ENCODE data around the gene APOA4. TPM values are rescaled to one million over a fixed set of nuclear protein-coding genes. Genes with fewer than 3 reads are reported as not detected.

APOA4 gene
- total and polyA plus RNA-seq, 2 experiments from 2014 or later = not detected

- no peak for TF ChIP-seq ZNF462 (CRISPR knock-in tag; IDR thresholded peaks at IDR 0.05)
- no peak for TF ChIP-seq ZNF331 (CRISPR knock-in tag; IDR thresholded peaks at IDR 0.05; ENCODE audit: low read depth)
- TF ChIP-seq REST (IDR thresholded peaks at IDR 0.05; ENCODE audit: unreplicated experiment) = no peak
- no peak for TF ChIP-seq EZH2 (IDR thresholded peaks at IDR 0.05; ENCODE audit: low read depth, unreplicated experiment)
- TF ChIP-seq POLR2AphosphoS5 (IDR thresholded peaks at IDR 0.05; ENCODE audit: low read depth) = no peak
- no peak for TF ChIP-seq JUNB (IDR thresholded peaks at IDR 0.05; ENCODE audit: unreplicated experiment)
Measured at GRCh38 chr11:116868066-116868465, 45.0 kb upstream of the APOA4 start (continued).

GRCh38 chr11:116867619-116868018 is 44.5 kb upstream of the APOA4 start:
- H3K36me3 ChIP-seq (ENCODE audit: insufficient read depth) = peaks cover 24% of the 10 kb centered on the region; the same call in 1 of the 2 replicates
- no peak overlapping the region for H3K4me2 ChIP-seq
- H3K27ac ChIP-seq (ENCODE audit: low read depth) = no peak overlapping the region
- no peak overlapping the region for H3K4me3 ChIP-seq
- no peak for DNase-seq (ENCODE audit: low spot score)
- no peaks in the 10 kb centered on the region for H3K4me1 Mint-ChIP-seq
- H3K79me2 ChIP-seq (replicated peaks; ENCODE audit: insufficient read depth) = no peaks in the 10 kb centered on the region
- H3K4me1 ChIP-seq (ENCODE audit: insufficient read depth) = no peaks in the 10 kb centered on the region
- no peaks in the 10 kb centered on the region for H4K20me1 ChIP-seq (replicated peaks; ENCODE audit: insufficient read depth)
- H3K36me3 Mint-ChIP-seq (ENCODE audit: low read depth) = peaks cover 32% of the 10 kb centered on the region
- H3K27me3 Mint-ChIP-seq (ENCODE audit: insufficient read depth, low read depth, poor library complexity) = no peaks in the 10 kb centered on the region
- H3K27me3 ChIP-seq (ENCODE audit: insufficient read depth) = no peaks in the 10 kb centered on the region
- no peak overlapping the region for H2AFZ ChIP-seq
- H3K27ac Mint-ChIP-seq = no peak overlapping the region
- H3K9me2 ChIP-seq (ENCODE audit: insufficient read depth) = no peaks in the 10 kb centered on the region
- H3K9me3 Mint-ChIP-seq = no peaks in the 10 kb centered on the region
- H3F3A ChIP-seq (replicated peaks; ENCODE audit: low read depth) = no peaks in the 10 kb centered on the region
- no peak overlapping the region for H3K4me3 Mint-ChIP-seq
- ATAC-seq = no peak
- TF ChIP-seq POLR2AphosphoS5 (IDR thresholded peaks at IDR 0.05; ENCODE audit: low read depth) = no peak
- TF ChIP-seq CTCF (conservative IDR thresholded peaks at IDR 0.05; ENCODE audit: low read depth in 2 of 2) = no peak
- TF ChIP-seq ZNF331 (CRISPR knock-in tag; IDR thresholded peaks at IDR 0.05; ENCODE audit: low read depth) = no peak
- no peak for TF ChIP-seq NANOG (IDR thresholded peaks at IDR 0.05; ENCODE audit: borderline replicate concordance)
- TF ChIP-seq REST (IDR thresholded peaks at IDR 0.05; ENCODE audit: unreplicated experiment) = no peak
- no peak for TF ChIP-seq JUNB (IDR thresholded peaks at IDR 0.05; ENCODE audit: unreplicated experiment)
